T-helper 1 cell treated with Interleukin-12 subunit alpha and Interleukin-12 subunit beta and Interleukin-4 antibody, amounts not matched to agents 30 μg/mL and 1 μg/mL, for 36 hours (primary cell): ENCODE measurements around the gene RASAL2.

Source experiments
- H3K27ac Mint-ChIP-seq: one replicate; pipeline ENCODE4 v1.8.0; 2021; ENCODE audit warnings: mild to moderate bottlenecking, mixed read lengths
- H3K27me3 Mint-ChIP-seq: one replicate; pipeline ENCODE4 v1.8.0; 2021; ENCODE audit warnings: low read depth, mixed read lengths
- H3K36me3 Mint-ChIP-seq: one replicate; pipeline ENCODE4 v1.8.0; 2021; ENCODE audit warnings: low read depth, mixed read lengths
- H3K4me1 Mint-ChIP-seq: one replicate; pipeline ENCODE4 v1.8.0; 2021; ENCODE audit warnings: low read depth, mixed read lengths
- H3K4me3 Mint-ChIP-seq: one replicate; pipeline ENCODE4 v1.8.0; 2021; ENCODE audit warnings: mild to moderate bottlenecking, moderate library complexity, mixed read lengths
- H3K9me3 Mint-ChIP-seq: one replicate; pipeline ENCODE4 v1.8.0; 2021; ENCODE audit warnings: mixed read lengths

RASAL2 gene

DNA sequence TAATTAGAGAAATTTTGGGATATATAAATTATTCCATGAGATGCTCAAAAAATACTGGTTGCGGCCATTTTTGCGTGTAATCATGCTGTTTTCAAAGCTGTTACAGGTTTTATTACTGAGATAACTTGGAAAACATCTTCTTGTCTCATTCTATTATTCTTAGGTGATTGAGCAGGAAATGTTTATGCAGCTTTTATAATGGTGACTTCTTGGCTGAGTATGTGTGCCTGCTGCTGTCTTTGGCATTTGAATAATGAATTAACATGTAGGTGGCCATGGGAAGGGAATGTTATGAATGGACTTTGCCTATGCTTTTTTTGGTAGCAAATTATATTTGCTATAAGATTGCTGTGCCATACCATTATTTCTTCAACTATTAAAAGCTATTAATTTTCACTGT, 52.5 kb downstream of the RASAL2 start:
- Mint-ChIP-seq H3K4me3 (no peak overlapping the region), H3K9me3 (peaks cover 2% of the 10 kb centered on the region), H3K27ac (no peak overlapping the region), H3K27me3 (no peaks in the 10 kb centered on the region), H3K4me1 (no peaks in the 10 kb centered on the region), H3K36me3 (no peaks in the 10 kb centered on the region)

DNA sequence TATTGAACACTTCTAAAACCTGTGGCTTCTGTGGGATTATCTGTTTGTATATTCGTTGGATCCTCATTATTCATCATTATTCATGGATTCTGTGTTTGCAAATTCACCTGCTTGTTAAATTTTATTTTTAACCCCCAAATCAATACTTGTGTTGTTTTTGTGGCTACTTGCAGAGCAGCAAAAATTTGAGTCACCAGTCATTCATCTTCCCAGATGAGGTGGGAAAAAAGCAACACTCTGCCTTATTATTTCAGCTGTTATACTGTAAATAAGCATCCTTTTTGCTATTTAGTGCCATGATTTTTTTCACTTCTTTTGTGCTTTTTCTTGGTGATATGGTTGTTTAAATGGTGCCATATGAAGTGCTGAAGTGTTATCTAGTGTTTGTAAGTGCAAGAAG, 56.7 kb downstream of the RASAL2 start:
- no peak overlapping the region for H3K4me3 Mint-ChIP-seq
- H3K9me3 Mint-ChIP-seq: no peaks in the 10 kb centered on the region
- no peaks in the 10 kb centered on the region for H3K36me3 Mint-ChIP-seq
- no peak overlapping the region for H3K27ac Mint-ChIP-seq
- no peaks in the 10 kb centered on the region for H3K4me1 Mint-ChIP-seq
- no peaks in the 10 kb centered on the region for H3K27me3 Mint-ChIP-seq

DNA sequence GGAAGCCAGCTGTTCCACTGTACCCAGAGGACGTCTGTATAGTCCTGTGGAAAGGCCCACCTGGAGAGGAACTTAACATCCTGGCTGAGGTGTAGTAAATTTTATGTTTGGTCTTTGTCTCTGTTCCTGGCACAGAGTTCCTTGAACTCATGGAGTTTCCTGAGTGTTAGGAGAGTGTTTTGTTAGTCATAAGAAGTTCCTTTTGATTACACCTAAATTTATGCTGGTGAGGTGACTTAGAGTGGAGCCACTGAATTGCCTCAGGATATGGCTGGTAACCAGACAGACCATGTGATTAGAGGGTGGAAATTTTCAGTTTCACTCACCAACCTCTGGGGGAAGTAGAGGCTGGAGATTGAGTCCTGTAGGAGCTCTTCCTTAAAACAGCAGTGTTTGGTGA, 57.9 kb downstream of the RASAL2 start:
- Mint-ChIP-seq H3K9me3 (no peaks in the 10 kb centered on the region), H3K4me1 (no peaks in the 10 kb centered on the region), H3K36me3 (no peaks in the 10 kb centered on the region), H3K4me3 (no peak overlapping the region), H3K27me3 (no peaks in the 10 kb centered on the region), H3K27ac (no peak overlapping the region)

DNA sequence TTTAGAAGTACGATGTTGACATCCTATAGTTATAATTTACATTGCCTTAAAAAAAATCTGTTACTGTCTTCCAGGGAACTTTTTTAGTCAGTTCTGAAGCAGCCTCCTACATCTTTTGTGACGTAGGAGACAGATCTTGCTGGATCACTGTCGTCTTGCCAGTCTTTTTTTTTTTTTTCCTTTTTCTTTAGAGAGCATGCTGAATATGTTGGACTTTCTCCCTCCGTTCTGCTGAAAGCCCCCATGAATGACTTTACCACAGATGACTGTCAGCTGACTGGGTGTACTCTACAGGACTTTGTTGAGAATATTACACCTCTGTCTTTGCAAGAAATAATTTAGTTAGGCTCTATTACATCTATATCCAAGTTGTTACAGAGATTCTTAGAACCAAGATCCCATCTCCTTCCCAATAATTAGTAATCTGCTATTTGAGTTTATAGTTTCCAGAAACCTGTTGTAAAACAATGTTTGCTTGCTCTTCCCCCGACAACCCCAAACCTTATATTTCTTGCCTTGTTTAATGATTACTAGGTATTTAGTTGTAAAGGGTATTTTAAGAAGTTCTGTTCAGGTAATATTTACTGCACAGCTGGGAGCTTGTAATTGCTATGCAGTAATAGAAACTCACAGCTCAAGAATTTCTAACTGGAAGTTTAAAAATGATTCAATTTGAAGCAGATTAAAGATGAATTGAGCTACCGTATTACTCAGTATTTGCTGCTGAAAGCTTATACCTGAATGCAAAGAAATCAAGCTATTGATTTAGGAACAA, 61.8 kb downstream of the RASAL2 start:
- Mint-ChIP-seq H3K9me3 (no peaks in the 10 kb centered on the region), H3K4me1 (no peaks in the 10 kb centered on the region), H3K4me3 (no peak overlapping the region), H3K36me3 (no peaks in the 10 kb centered on the region), H3K27me3 (no peaks in the 10 kb centered on the region), H3K27ac (no peak overlapping the region)

DNA sequence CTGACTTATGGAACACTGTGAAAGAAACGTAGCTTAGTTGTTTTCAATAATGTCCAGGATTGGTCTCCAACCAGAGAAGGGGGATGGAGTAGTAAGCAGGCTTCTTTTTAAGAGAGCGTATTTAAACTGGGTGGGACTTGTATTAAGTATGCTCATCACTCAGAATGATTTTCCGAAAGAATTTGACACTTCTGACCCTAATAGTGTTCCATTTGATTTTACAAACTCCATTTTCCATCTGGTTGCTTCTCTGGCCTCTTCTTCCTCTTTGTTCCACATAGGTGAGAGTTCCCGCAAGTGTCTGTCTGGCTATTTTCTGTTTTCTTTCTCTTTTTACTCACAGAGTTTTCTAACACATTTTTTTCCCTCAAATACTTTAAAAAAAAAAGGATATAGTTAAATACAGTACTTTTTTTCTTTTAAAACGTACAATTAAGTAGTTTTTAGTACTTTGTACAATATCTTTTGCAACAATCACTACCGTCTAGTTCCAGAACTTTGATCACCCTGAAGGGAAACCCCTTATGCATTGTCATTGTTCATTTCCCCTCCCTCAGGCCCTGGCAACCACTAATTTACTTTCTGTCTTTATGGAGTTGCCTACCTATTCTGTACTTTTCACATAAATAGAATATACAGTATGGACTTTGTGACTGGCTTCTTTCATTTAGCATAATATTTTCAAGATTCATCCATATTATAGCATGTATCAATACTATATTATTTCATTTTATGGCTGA, 67.0 kb downstream of the RASAL2 start:
- no peak overlapping the region for H3K27ac Mint-ChIP-seq
- H3K4me3 Mint-ChIP-seq: no peak overlapping the region
- no peaks in the 10 kb centered on the region for H3K9me3 Mint-ChIP-seq
- H3K4me1 Mint-ChIP-seq: no peaks in the 10 kb centered on the region
- no peaks in the 10 kb centered on the region for H3K27me3 Mint-ChIP-seq
- H3K36me3 Mint-ChIP-seq: no peaks in the 10 kb centered on the region

DNA sequence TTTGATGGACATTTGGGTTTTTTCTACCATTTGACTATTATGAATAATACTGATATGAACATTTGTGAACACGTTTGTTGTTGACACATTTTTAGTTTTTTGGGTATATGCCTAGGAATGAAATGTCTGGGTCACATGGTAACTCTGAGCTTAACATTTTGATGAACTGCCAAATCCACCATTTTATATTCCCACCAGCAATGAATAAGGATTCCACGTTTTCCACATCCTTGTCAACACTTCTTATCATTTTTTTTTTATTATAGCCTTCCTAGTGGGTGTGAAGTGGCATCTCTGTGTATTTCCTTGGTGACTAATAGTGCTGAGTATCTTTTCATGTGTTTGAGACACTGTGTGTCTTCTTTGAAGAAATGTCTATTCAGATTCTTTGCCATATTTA, 67.6 kb downstream of the RASAL2 start:
- Mint-ChIP-seq H3K9me3 (no peaks in the 10 kb centered on the region), H3K27me3 (no peaks in the 10 kb centered on the region)

DNA sequence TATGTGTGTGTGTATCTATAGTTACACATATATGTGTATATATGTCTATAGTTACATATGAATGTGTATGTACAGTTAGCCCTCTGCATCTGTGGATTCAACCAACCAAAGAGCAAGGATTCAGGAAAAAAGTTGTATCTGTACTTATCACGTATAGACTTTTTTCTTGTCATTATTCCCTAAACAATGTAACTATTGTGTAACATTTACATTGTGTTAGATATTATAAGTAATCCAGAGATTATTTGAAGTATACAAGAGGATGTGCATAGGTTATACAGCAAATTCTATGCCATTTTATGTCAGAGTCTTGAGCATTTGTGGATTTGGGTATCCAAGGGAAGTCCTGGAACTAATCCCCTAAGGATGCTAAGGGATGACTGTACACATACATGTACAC, 71.3 kb downstream of the RASAL2 start:
- Mint-ChIP-seq H3K9me3 (no peaks in the 10 kb centered on the region), H3K27ac (no peak overlapping the region), H3K36me3 (no peaks in the 10 kb centered on the region), H3K4me3 (no peak overlapping the region), H3K4me1 (no peaks in the 10 kb centered on the region), H3K27me3 (no peaks in the 10 kb centered on the region)

More for the DNA sequence above, 67.6 kb downstream of the RASAL2 start:
- no peak overlapping the region for H3K27ac Mint-ChIP-seq
- no peaks in the 10 kb centered on the region for H3K4me1 Mint-ChIP-seq
- no peaks in the 10 kb centered on the region for H3K36me3 Mint-ChIP-seq
- no peak overlapping the region for H3K4me3 Mint-ChIP-seq

DNA sequence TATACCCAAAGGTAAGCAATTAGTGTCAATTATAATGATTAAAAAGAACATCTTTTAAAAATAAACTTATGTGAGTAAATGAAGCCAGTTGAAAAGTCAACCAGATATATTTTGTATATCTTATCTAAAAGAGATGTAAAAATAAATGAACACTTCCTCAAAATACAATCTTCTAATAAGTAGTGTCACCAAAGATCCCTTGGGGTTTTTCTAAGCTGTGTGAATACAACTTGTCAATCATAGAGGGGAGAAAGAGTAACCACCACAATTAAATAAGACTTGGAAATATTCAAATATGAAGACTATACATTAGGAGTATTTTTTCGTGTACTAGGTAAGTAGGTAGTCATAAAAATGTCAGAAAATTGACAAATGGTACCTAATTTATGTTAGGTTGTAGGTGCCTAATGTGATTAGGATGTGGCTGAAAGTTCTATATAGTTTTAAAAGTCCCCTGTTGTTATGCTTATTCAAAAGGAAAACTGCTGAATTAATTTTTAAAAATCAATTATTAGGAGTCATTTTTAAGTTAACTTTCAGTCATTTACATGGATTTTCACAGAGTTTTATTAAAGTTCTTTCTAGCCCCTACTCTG, 72.6 kb downstream of the RASAL2 start:
- Mint-ChIP-seq H3K9me3 (no peaks in the 10 kb centered on the region), H3K4me3 (no peak overlapping the region), H3K27ac (no peak overlapping the region), H3K4me1 (no peaks in the 10 kb centered on the region), H3K36me3 (no peaks in the 10 kb centered on the region), H3K27me3 (no peaks in the 10 kb centered on the region)

DNA sequence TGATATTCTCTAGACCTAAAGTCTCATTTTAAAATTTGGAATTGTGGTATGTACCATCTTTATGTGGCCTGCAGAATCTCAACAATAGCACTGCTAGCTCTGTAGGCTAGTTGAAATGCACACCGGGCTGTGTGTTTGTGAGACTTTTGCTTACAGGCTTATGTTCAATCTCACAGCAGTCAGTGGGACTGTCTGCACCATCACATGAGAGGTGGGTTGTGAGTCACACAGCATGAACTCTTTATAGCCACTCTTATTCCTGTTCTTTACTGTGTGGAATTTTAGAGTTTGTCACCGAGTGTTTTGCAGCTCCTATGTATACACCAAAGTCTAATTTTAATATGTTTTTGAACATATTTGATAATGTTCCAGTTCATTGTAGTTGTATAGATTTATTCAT, 74.6 kb downstream of the RASAL2 start:
- Mint-ChIP-seq H3K4me1 (no peaks in the 10 kb centered on the region), H3K27me3 (no peaks in the 10 kb centered on the region), H3K27ac (no peak overlapping the region)

DNA sequence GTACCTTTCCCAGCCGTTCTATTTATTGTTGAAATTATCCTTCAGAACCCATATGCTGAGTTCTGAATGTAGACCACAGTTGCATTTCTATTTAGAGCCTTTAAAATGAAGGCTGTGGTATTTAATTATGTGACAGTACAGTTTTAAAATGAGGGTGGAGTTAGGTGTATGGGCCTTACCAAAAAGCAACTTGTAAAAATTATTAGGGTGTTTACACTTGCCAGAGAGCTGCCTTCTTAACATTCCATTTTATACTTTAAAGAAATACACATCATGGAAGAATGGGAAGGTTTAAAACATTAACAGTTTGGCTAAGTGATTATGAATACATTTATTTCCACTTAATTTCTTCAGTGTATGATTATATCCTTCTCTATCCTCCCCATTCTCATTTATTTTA, 75.7 kb downstream of the RASAL2 start:
- no peak overlapping the region for H3K27ac Mint-ChIP-seq

More for the DNA sequence above, 74.6 kb downstream of the RASAL2 start:
- Mint-ChIP-seq H3K9me3 (no peaks in the 10 kb centered on the region), H3K36me3 (no peaks in the 10 kb centered on the region), H3K4me3 (no peak overlapping the region)

DNA sequence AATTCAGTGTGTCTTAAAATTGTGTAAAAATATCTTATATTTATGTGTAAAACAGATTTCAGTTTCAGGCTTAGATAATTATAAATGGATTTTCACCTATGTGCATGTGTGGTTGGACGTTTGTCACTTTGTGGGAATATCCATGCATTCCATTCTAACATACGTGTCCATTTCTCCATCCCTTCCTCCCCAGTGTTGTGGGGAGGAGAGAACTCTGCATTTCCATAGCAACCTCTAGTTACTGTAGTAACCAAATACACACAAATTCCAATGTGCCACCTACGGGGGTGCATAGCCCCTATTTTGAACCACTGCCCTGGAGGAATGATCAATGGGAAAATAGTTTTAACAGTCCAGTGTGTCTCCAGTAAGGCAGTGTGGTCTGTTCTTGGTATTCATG, 79.0 kb downstream of the RASAL2 start:
- H3K27me3 Mint-ChIP-seq: no peaks in the 10 kb centered on the region
- no peaks in the 10 kb centered on the region for H3K4me1 Mint-ChIP-seq
- no peak overlapping the region for H3K4me3 Mint-ChIP-seq
- H3K27ac Mint-ChIP-seq: no peak overlapping the region
- H3K9me3 Mint-ChIP-seq: no peaks in the 10 kb centered on the region
- no peaks in the 10 kb centered on the region for H3K36me3 Mint-ChIP-seq

More for the DNA sequence above, 75.7 kb downstream of the RASAL2 start:
- Mint-ChIP-seq H3K36me3 (no peaks in the 10 kb centered on the region), H3K27me3 (no peaks in the 10 kb centered on the region), H3K4me1 (no peaks in the 10 kb centered on the region), H3K9me3 (no peaks in the 10 kb centered on the region), H3K4me3 (no peak overlapping the region)

DNA sequence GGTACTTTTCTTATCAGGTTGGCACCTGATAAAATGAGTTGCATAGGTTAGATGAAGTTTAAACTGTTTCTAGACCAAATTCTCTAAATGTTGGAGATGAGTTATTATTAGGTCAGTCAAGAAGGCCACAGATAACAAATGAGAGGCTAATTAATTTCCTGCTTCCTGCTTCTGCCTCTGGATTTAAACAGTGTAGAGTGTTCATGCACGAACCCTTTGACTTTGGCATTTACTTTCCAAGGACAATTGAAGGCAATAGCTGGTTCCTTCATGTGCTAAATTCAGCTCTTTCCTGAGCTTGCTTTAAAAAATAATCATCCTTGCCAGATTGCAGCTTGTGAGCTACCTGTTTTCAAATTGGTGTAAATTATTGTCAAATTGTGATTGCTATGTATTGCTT, 80.6 kb downstream of the RASAL2 start:
- Mint-ChIP-seq H3K27ac (no peak overlapping the region), H3K27me3 (no peaks in the 10 kb centered on the region), H3K4me1 (no peaks in the 10 kb centered on the region), H3K4me3 (no peak overlapping the region), H3K9me3 (no peaks in the 10 kb centered on the region), H3K36me3 (no peaks in the 10 kb centered on the region)

DNA sequence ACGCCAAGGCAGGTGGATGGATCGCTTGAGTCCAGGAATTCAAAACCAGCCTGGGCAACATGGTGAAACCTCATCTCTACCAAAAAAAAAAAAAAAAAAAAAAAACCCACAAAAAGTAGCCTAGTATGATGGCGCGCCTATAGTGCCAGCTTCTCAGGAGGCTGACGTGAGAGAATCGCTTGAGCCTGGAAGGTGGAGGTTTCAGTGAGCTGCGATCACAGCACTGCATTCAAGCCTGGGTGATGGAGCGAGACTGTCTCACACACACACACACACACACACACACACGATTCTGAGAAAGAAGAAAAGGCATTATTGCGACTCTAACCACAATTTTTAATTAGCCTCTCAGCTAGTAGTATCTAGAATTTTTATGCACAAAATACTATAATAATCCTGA, 86.5 kb downstream of the RASAL2 start:
- Mint-ChIP-seq H3K27me3 (no peaks in the 10 kb centered on the region), H3K27ac (no peak overlapping the region), H3K36me3 (no peaks in the 10 kb centered on the region), H3K4me1 (no peaks in the 10 kb centered on the region), H3K4me3 (no peak overlapping the region), H3K9me3 (no peaks in the 10 kb centered on the region)

DNA sequence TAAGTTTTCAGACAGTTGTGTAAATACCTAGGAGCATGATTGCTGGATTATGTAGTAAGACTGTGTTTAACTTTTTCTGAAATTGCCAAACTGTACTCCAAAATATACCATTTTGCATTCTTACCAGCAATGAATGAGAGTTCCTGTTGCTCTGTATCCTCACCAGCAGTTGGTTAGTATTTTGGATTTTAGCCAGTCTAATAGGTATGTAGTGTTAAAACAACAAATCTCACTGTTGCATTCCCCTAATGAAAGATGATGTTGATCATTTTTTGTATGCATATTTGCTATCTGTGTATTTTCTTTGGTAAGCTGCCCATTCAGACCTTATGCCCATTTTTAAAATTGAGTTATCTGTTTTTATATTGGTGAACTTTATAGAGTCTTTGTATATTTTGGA, 89.9 kb downstream of the RASAL2 start:
- H3K4me1 Mint-ChIP-seq: no peaks in the 10 kb centered on the region
- no peaks in the 10 kb centered on the region for H3K36me3 Mint-ChIP-seq
- H3K27me3 Mint-ChIP-seq: no peaks in the 10 kb centered on the region
- no peak overlapping the region for H3K4me3 Mint-ChIP-seq
- H3K9me3 Mint-ChIP-seq: no peaks in the 10 kb centered on the region
- H3K27ac Mint-ChIP-seq: no peak overlapping the region

DNA sequence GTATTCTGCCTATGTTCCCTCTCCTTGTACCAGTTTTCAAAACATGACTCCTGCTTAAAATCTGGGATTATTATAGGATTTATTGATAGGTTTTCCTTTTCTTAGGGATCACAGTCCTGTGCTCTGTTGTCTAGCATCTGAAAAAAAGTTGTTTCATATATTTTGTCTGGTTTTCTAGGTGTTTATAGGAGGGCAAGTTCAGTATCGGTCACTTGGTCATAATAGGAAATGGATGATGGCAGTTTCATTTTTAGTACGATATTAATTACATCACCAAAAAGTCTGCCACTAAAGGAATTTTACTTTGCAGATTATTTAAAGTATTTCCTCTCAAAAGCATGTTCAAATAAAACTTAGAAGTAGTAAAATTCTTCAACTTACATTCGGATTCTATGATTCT, 94.4 kb downstream of the RASAL2 start:
- H3K27me3 Mint-ChIP-seq: no peaks in the 10 kb centered on the region
- no peaks in the 10 kb centered on the region for H3K9me3 Mint-ChIP-seq
- H3K4me1 Mint-ChIP-seq: no peaks in the 10 kb centered on the region
- no peak overlapping the region for H3K4me3 Mint-ChIP-seq
- no peaks in the 10 kb centered on the region for H3K36me3 Mint-ChIP-seq
- H3K27ac Mint-ChIP-seq: no peak overlapping the region
